Kidney (tissue), 14 donors: ENCODE measurements around the gene MLXIPL. TPM values are rescaled to one million over a fixed set of nuclear protein-coding genes. Genes with fewer than 3 reads are reported as not detected.
"Not testable (repeated sequence)": the region's sequence is repeated elsewhere in the genome, so short reads cannot be mapped to it uniquely, and the experiment has no call there.

Experiments
- DNase-seq, 5 donors: peaks; one replicate each; pipeline ENCODE4 v3.0.0-alpha.2; 2013 to 2020
- FAIRE-seq: peaks from 2 replicates; lab custom pipeline; 2012; peaks lifted over from hg19 to GRCh38; lab: Jason Lieb, UNC
- H3K27ac ChIP-seq, 2 donors: one replicate each; pipeline ENCODE4 v1.7.0; 2013; ENCODE audit warnings: low read depth in 2 of 2, low read length in 2 of 2, inconsistent platforms in 1 of 2
- H3K27me3 ChIP-seq: one replicate; pipeline ENCODE4 v1.7.1; 2013; ENCODE audit warnings: low read length, inconsistent platforms; ENCODE audit not compliant: control insufficient read depth, insufficient read depth
- H3K36me3 ChIP-seq, 3 donors: one replicate each; pipeline versions ENCODE4 v1.7.0 to v1.7.1; 2013; ENCODE audit warnings: low read length in 3 of 3, control low read depth in 1 of 3, inconsistent platforms in 1 of 3; ENCODE audit not compliant: insufficient read depth in 3 of 3, control insufficient read depth in 2 of 3
- H3K4me1 ChIP-seq, 3 donors: one replicate each; pipeline versions ENCODE4 v1.7.0 to v1.7.1; 2013; ENCODE audit warnings: low read length in 3 of 3, inconsistent platforms in 1 of 3, low read depth in 1 of 3; ENCODE audit not compliant: control insufficient read depth in 2 of 3, insufficient read depth in 2 of 3
- H3K4me3 ChIP-seq, 3 donors: one replicate each; pipeline versions ENCODE4 v1.7.0 to v1.8.1; 2013; ENCODE audit warnings: low read length in 3 of 3, control low read depth in 1 of 3, inconsistent platforms in 1 of 3
- H3K9ac ChIP-seq, 3 donors: one replicate each; pipeline versions ENCODE4 v1.7.0 to v1.7.1; 2013; ENCODE audit warnings: low read length in 3 of 3, control low read depth in 1 of 3, inconsistent platforms in 1 of 3
- H3K9me3 ChIP-seq, 3 donors: one replicate each; pipeline versions ENCODE4 v1.7.0 to v1.7.1; 2013; ENCODE audit warnings: low read length in 3 of 3, control low read depth in 1 of 3, inconsistent platforms in 1 of 3; ENCODE audit not compliant: control insufficient read depth in 2 of 3, insufficient read depth in 1 of 3
- CTCF ChIP-seq: IDR thresholded peaks from 3 replicates; pipeline ENCODE4 v1.5.1; 2012; ENCODE audit warnings: mild to moderate bottlenecking, moderate library complexity, borderline replicate concordance; ENCODE audit not compliant: insufficient read depth; ENCODE audit errors: extremely low read depth
- intact Hi-C: fragments of 100-400 bp; cut with DNase I; formaldehyde crosslinking; loops from one replicate; pipeline ENCODE4 v1.11.1; 2022
- polyA plus RNA-seq: library from polyadenylated mRNA; stranded (reverse); fragments of 350-450 nt; fragmentation: Illumina TruSeq; extraction: RNeasy Lipid Tissue Mini Kit (QIAGEN cat#74804); gene quantifications from one replicate; pipeline ENCODE4 v1.2.3, GENCODE V29; 2014; ENCODE audit warnings: low read depth, low replicate concordance; ENCODE audit not compliant: insufficient read depth
- total RNA-seq: library from RNA; stranded (reverse); fragmentation: NEBNext Ultra II Directional; extraction: Animal tissue kit (Norgen Biotek cat#: 25700); gene quantifications from one replicate; pipeline ENCODE4 v1.2.1, GENCODE V29; 2021
- donor health status: control.
- donor health status: control.
- donor health status: control.
- donor health status: control.
- donor health status: control.
- donor health status: DM: yes; HTN: yes; CAD: no.
- donor health status: Normal renal cell carcinoma (clear cell type).

The MLXIPL gene
- total and polyA plus RNA-seq, 2 donors from 2014 or later: 26.2 to 27.9 TPM

- intact Hi-C loops: no loop called here
- TF ChIP-seq CTCF: no peak
- peaks cover 0 to 6% (median 4%) of the 10 kb centered on the region in 3 donors for H3K4me1 ChIP-seq
- peaks cover 0 to 1% (median 0%) of the 10 kb centered on the region in 3 donors for H3K9me3 ChIP-seq
- peak overlapping the region; percentile 11 to 70 (median 55) for H3K9ac ChIP-seq
- H3K4me3 ChIP-seq: peak overlapping the region; percentile 65 to 77 (median 76)
- peak in 4 of 5 donors; percentile 45 to 75 (median 61) for DNase-seq
- no peaks in the 10 kb centered on the region for H3K27me3 ChIP-seq
- no peak for FAIRE-seq
- peak overlapping the region; percentile 71 to 86 for H3K27ac ChIP-seq
- no peaks in the 10 kb centered on the region for H3K36me3 ChIP-seq
Measured at GRCh38 chr7:73668103-73668885, 44.0 kb upstream of the MLXIPL start.

GRCh38 chr7:73667344-73668102 lies 43.2 kb upstream of the MLXIPL start, which contains the start of gene VPS37D:
TSS of gene VPS37D (plus strand) at chr7:73667831. CDS start at chr7:73667959, 128 bp downstream.
- TF ChIP-seq CTCF: peak; percentile 91
- DNase-seq (peak; percentile 93 to 96 (median 94)), FAIRE-seq (no peak)
- Histone ChIP-seq H3K27ac (peak within 1 kb of the TSS; percentile 71 to 86), H3K27me3 (no peaks in the 10 kb centered on the region), H3K9ac (peak within 1 kb of the TSS; percentile 11 to 70 (median 55)), H3K9me3 (peaks cover 0 to 7% (median 0%) of the 10 kb centered on the region in 3 donors), H3K36me3 (no peaks in the 10 kb centered on the region), H3K4me3 (peak within 1 kb of the TSS; percentile 65 to 77 (median 76)), H3K4me1 (peaks cover 0 to 6% (median 4%) of the 10 kb centered on the region in 3 donors)
- intact Hi-C loops: no loop called here

GRCh38 chr7:73663033-73663432 lies 38.7 kb upstream of the MLXIPL start:
- H3K4me3 ChIP-seq: no peak overlapping the region
- no peaks in the 10 kb centered on the region for H3K36me3 ChIP-seq
- peaks cover 0 to 4% (median 0%) of the 10 kb centered on the region in 3 donors for H3K4me1 ChIP-seq
- DNase-seq (no peak), FAIRE-seq (no peak)
- H3K9ac ChIP-seq: no peak overlapping the region
- no peak overlapping the region for H3K27ac ChIP-seq
- H3K27me3 ChIP-seq: no peaks in the 10 kb centered on the region
- intact Hi-C loops: no loop called here
- peaks cover 0 to 7% (median 0%) of the 10 kb centered on the region in 3 donors for H3K9me3 ChIP-seq
- TF ChIP-seq CTCF: no peak

- H3K36me3 ChIP-seq, DNase-seq, FAIRE-seq, intact Hi-C loops, H3K4me1 ChIP-seq, H3K27ac ChIP-seq, H3K4me3 ChIP-seq, H3K9ac ChIP-seq, H3K9me3 ChIP-seq, H3K27me3 ChIP-seq: not testable (repeated sequence)
Measured at GRCh38 chr7:73660594-73660993, 36.3 kb upstream of the MLXIPL start.
